NCI-H2107 treated with DMSO at 0.1 percent for 48 hours (cell line): ENCODE results near the gene ZFPM1.

Experiments
- DNase-seq: peaks from one replicate; lab custom pipeline; 2025; ENCODE audit not compliant: unreplicated experiment; lab: John Stamatoyannopoulos, UW

ZFPM1 gene

GRCh38 chr16:88536510-88536909 is 83.4 kb downstream of the ZFPM1 start:
- DNase-seq, result no peak

DNA sequence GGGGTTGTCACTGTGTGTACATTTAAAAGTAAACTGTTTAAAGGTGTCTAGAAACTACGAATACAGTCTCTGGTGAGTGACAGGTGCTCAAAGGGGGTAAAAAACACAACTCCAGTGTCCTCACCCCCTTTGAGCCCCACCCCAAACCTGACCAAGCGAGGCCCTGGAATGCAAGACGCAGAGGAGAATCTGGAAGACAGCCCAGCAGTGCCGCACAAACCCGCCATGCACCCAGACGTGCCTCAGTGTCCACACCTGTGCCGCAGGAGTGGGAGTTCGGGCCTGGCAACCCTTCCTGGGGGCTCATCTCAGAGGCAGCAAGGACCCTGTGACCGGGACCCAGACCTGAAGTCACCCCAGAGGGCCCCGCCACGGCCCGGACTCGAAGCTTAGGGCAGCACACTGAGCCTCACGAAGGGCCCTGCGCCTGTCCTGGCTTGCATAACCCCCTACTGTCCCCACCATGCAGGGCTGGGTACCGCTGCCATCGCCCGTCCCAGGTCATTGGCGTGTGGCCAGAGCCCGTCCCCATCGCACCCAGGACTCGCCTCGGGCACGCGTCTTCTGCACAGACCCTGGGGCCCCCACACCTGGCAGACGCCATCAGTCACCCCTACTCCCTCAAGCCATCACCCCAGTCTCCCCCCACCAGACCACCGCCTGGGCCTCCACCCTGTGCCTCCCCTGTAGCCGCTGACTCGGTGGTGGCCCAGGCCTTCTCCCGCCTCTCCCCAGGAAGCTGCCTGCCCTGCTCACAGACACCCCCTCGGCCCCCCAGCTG is 84.1 kb downstream of the ZFPM1 start:
- no peak for DNase-seq

DNA sequence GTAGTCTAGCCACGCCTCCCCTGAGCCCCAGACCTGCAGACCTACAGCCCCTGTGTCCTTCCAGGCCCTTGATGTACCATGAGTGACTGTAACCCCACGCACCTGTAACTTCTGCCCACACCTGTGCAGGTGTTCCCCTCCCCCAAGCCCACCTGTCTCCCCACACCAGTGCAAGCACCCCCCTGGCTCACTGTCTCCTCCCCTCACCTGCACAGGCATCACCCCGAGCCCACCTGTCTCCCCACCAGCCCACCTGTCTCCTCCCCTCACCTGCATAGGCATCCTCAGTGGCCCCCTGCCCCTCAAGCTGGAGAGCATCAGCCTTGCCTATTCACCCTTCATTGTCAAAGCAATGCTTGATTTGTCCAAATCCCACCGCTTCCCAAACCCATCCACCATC is 84.8 kb downstream of the ZFPM1 start:
- DNase-seq, result no peak

GRCh38 chr16:88538366-88539060 is 85.4 kb downstream of the ZFPM1 start:
- no peak for DNase-seq

- DNase-seq, result no peak
Observed at GRCh38 chr16:88539261-88539651, 86.2 kb downstream of the ZFPM1 start.

GRCh38 chr16:88539652-88540345 is 86.7 kb downstream of the ZFPM1 start:
- DNase-seq, result no peak

GRCh38 chr16:88540346-88540977 is 87.4 kb downstream of the ZFPM1 start:
- DNase-seq, result no peak

DNA sequence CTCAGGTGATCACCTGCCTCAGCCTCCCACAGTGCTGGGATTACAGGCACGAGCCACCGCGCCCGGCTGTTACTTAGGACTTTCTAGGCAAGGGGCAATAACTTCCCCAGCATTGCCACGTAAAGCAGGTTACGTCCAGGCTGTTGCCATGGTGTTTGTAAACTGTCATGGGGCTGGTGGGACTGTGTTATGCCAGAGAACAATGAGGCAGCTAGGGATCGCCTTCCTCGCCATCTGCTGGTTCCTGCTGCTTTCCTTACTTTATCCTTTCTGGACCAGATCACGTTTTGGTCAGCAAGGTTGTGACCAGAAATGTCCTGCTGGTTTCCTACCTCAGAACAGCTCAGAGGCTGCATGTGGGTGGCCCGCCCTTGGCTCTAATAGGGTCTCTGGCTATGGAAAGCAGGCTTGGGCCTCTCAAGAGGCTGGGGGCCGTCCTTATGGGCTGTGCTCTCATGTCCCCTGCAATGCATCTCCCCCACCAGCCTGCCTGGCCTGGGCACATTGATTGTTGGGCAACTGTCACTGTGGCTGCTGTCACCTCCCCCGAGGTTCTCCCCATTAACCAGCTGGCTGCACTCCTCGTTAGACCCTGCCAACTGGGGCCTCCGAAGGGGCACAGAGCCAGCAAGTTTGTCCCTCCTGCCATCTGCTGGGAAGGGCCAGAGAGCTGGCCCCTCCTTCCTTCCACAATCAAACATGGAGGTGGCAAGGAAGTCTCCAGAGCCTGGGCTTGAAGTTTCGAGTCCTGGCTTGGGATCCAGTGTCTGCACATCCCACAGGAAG is 88.9 kb downstream of the ZFPM1 start:
- DNase-seq, result no peak

DNA sequence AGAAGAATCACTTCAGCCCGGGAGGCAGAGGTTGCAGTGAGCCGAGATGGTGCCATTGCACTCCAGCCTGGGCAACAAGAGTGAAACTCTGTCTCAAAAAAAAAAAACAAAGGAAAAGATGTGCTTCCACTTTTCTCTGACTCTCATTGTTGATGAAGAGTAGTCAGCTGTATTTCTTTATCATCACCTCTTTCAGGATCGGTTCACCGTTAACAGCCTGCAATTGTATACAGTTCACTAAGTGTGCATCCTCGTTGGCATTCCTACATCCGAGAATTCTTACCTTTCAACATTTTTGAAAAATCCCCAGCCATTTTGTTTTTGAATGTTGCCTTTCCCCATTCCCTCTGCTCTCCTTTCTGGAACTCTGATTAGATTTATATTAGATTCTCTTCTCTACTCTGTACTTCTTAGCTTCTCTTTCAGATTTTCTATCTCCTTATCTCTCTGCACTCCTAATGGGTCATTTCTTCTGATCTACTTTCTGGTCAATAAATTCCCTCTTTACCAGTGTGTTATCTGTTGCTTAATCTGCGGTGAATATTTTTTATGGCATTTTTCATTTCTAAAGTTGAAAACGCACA is 90.2 kb downstream of the ZFPM1 start:
- DNase-seq, result no peak

GRCh38 chr16:88545781-88546180 is 92.7 kb downstream of the ZFPM1 start:
- no peak for DNase-seq

- no peak for DNase-seq
Observed at GRCh38 chr16:88548131-88548874, 95.2 kb downstream of the ZFPM1 start.

DNA sequence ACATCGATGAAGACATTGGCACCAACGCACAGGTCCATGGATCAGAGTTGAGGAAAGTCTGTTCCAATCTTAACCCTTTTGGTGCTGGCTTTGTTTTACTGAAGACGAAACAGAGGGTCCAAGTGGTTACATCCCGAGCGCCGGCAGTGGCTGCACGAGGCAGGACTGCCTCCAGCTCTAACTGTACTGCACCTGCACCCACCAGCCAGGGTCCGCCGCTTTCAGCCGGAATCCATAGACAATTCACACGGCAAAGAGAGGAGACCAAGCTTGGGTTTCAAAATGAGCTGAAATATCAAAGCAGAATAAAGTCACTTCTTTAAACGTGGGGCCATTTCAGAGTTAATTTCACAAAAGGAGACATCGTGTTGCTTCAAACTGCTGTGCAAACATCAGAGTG is 95.9 kb downstream of the ZFPM1 start:
- no peak for DNase-seq

GRCh38 chr16:88549671-88550245 is 96.7 kb downstream of the ZFPM1 start:
- DNase-seq, result no peak

GRCh38 chr16:88550246-88550661 is 97.2 kb downstream of the ZFPM1 start:
- no peak for DNase-seq

- DNase-seq, result no peak
Observed at GRCh38 chr16:88552166-88552565, 99.1 kb downstream of the ZFPM1 start.

- DNase-seq, result no peak
Observed at GRCh38 chr16:88552815-88553214, 99.7 kb downstream of the ZFPM1 start.

DNA sequence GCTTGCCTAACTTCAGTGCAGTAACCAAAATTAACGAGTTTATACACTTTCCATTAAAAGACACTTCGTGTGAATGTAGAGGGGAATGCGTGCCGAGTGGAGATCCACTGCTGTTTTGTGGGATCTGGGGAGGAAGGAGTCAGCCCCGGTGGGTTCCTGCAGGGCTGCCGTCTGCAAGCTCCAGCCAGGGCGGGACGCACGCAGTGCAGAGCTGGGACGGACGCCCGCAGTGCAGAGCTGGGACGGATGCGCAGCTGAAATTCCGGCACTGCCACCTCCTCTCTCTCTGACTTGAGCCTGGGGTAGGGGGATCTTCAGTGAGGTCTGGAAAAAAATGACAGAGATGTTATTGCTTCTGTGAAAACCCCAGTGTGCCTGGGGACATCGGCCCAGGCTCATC is 100.7 kb downstream of the ZFPM1 start:
- DNase-seq, result no peak

DNA sequence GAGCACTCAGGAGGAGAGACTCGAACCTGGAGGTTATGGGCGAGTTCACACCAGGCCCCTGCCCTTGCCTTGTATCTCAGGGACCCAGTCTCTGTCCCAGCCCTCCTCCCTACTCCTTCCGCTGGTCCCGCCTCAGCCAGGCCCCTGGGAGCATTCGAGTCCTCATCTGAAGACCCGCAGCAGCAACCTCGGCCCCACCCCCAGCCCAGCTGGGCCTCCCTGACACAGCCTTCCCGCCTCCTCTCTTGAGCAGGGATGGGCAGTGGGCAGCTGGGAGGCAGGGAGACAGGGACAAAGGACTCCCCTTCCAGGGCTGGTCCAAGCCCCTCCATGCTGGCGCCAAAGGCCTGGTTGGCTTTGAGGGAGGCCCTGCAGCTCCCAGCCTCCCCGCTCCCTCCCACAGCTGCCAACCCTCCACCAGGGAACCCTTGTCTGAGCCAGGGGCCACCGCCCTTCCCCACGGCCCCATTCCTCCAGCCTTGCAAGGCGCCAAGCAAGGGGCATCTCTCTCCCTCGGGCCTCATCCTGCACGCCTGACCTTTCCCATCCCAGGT is 101.7 kb downstream of the ZFPM1 start:
- DNase-seq, result no peak
